Hepatocyte (in vitro differentiated cells): ENCODE results near the gene ICAM2. TPM values are rescaled to one million over a fixed set of nuclear protein-coding genes. Genes with fewer than 3 reads are reported as not detected.

ENCODE experiments used
- DNase-seq: peaks from one replicate; pipeline ENCODE4 v3.0.0-alpha.2; 2016; ENCODE audit warnings: low spot score
- H2AFZ ChIP-seq: fragments of 200-600 bp; sonication (generic); 2 replicates; pipeline ENCODE4 v1.6.0; 2016; ENCODE audit warnings: antibody characterized with exemption, mild to moderate bottlenecking
- H3K27ac ChIP-seq: fragments of 200-600 bp; sonication (generic); 2 replicates; pipeline ENCODE4 v1.5.1; 2016; ENCODE audit warnings: mild to moderate bottlenecking
- H3K27me3 ChIP-seq: fragments of 200-600 bp; sonication (generic); 2 replicates; pipeline ENCODE4 v1.6.1; 2016
- H3K36me3 ChIP-seq: fragments of 200-600 bp; sonication (generic); replicated peaks from 2 replicates; pipeline ENCODE4 v1.5.1; 2016; ENCODE audit warnings: low read depth; ENCODE audit not compliant: insufficient read depth
- H3K4me1 ChIP-seq: fragments of 200-600 bp; sonication (generic); 2 replicates; pipeline ENCODE4 v1.5.1; 2016; ENCODE audit warnings: mild to moderate bottlenecking, moderate library complexity; ENCODE audit not compliant: insufficient read depth
- H3K4me2 ChIP-seq: fragments of 200-600 bp; sonication (generic); 2 replicates; pipeline ENCODE4 v1.6.0; 2016
- H3K4me3 ChIP-seq: fragments of 200-600 bp; sonication (generic); 2 replicates; pipeline ENCODE4 v1.5.1; 2016; ENCODE audit warnings: mild to moderate bottlenecking
- H3K79me2 ChIP-seq: fragments of 200-600 bp; sonication (generic); 2 replicates; pipeline ENCODE4 v1.6.0; 2017; ENCODE audit warnings: mild to moderate bottlenecking
- H3K9me2 ChIP-seq: fragments of 200-600 bp; sonication (generic); replicated peaks from 2 replicates; pipeline ENCODE4 v1.6.0; 2017; ENCODE audit warnings: mild to moderate bottlenecking; ENCODE audit not compliant: insufficient read depth
- H3K9me3 ChIP-seq: fragments of 200-600 bp; sonication (generic); 2 replicates; pipeline ENCODE4 v1.5.1; 2016; ENCODE audit warnings: low read depth, mild to moderate bottlenecking
- H4K20me1 ChIP-seq: fragments of 200-600 bp; sonication (generic); 2 replicates; pipeline ENCODE4 v1.6.0; 2016; ENCODE audit warnings: mild to moderate bottlenecking; ENCODE audit not compliant: insufficient read depth, poor library complexity, severe bottlenecking
- CTCF ChIP-seq: fragments of 200-600 bp; sonication (generic); IDR thresholded peaks from 2 replicates; pipeline ENCODE4 v1.5.1; 2016; ENCODE audit warnings: antibody characterized with exemption, mild to moderate bottlenecking; ENCODE audit not compliant: poor library complexity
- EZH2 ChIP-seq: fragments of 200-600 bp; sonication (generic); IDR thresholded peaks from 2 replicates; pipeline ENCODE4 v1.6.1; 2016; ENCODE audit warnings: antibody characterized with exemption, mild to moderate bottlenecking, borderline replicate concordance
- EZH2phosphoT487 ChIP-seq: fragments of 200-600 bp; sonication (generic); IDR thresholded peaks from one replicate; pipeline ENCODE4 v1.6.1; 2018; ENCODE audit warnings: antibody characterized with exemption, mild to moderate bottlenecking, low read depth, moderate library complexity; ENCODE audit not compliant: unreplicated experiment, severe bottlenecking
- WGBS: methylation state at CpG from one replicate; pipeline ENCODE4 v1.1.6; 2016; ENCODE audit warnings: low lambda C conversion rate; ENCODE audit errors: missing lambda C conversion rate; 5-methylcytosine and 5-hydroxymethylcytosine counted together
- polyA plus RNA-seq: library from polyadenylated mRNA; unstranded; fragments of >200 nt; fragmentation: Nextera tagmentation; extraction: Ambion mirVana; gene quantifications from 2 replicates; pipeline ENCODE4 v1.2.1, GENCODE V29; 2016
- total RNA-seq: library from RNA; depleted of rRNA; stranded (reverse); fragments of >200 nt; gene quantifications from 2 replicates; pipeline ENCODE4 v1.2.3, GENCODE V29; 2014

The ICAM2 gene
- total and polyA plus RNA-seq, 2 experiments from 2014 or later, result 3.4 to 6.0 TPM

DNA sequence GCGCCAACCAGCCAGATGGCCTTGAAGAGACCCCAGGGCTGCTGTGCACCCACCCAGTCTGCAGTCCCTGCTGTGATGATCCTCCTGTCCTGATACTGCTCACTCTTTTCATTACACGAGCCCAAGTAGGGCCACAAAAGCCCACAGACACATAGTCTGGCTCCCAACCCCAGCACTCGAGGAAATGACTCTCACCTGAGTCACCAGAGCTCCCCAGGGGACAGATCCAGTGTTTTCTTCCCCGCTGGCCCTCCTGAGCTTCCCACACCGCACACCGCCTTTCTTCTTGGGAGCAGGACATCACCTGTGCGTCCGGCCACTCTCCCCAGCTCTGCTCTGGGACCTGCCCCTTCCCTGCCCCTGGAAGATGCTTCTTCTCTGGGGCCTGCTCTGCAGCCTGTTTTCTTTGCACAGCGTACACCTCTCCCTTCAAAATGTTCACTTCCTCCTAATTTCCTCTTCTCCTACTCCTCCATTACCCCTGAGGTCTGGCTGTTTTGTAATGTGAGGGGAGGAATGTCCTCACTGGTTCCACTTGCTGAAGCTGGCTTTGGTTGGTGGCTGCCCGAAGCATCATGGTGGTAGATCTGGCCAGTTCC is 45.7 kb downstream of the ICAM2 start:
- Histone ChIP-seq H3K4me1 (no peaks in the 10 kb centered on the region), H3K9me2 (no peaks in the 10 kb centered on the region), H3K36me3 (no peaks in the 10 kb centered on the region), H3K79me2 (no peaks in the 10 kb centered on the region), H2AFZ (no peak overlapping the region), H3K9me3 (no peaks in the 10 kb centered on the region), H4K20me1 (no peaks in the 10 kb centered on the region), H3K27ac (no peak overlapping the region), H3K27me3 (peaks cover 9% of the 10 kb centered on the region), H3K4me2 (no peak overlapping the region), H3K4me3 (no peak overlapping the region)
- TF ChIP-seq EZH2, result no peak
- TF ChIP-seq CTCF, result no peak
- TF ChIP-seq EZH2phosphoT487, result no peak
- WGBS, result 74% methylated on average over 10 of the region's 10 CpGs
- no peak for DNase-seq

- H3K36me3 ChIP-seq, result no peaks in the 10 kb centered on the region
- no peaks in the 10 kb centered on the region for H3K4me1 ChIP-seq
- no peak overlapping the region for H3K4me3 ChIP-seq
- peaks cover 9% of the 10 kb centered on the region for H3K27me3 ChIP-seq
- no peak overlapping the region for H2AFZ ChIP-seq
- no peaks in the 10 kb centered on the region for H3K9me3 ChIP-seq
- H4K20me1 ChIP-seq, result no peaks in the 10 kb centered on the region
- no peaks in the 10 kb centered on the region for H3K79me2 ChIP-seq
- WGBS, result 80% methylated on average over 12 of the region's 12 CpGs
- no peak for DNase-seq
- TF ChIP-seq EZH2phosphoT487 (no peak), CTCF (no peak), EZH2 (no peak)
- no peaks in the 10 kb centered on the region for H3K9me2 ChIP-seq
- no peak overlapping the region for H3K4me2 ChIP-seq
- no peak overlapping the region for H3K27ac ChIP-seq
Observed at GRCh38 chr17:63973930-63974593, 46.4 kb downstream of the ICAM2 start.

- Histone ChIP-seq H3K27ac (no peak overlapping the region), H3K27me3 (peaks cover 9% of the 10 kb centered on the region), H3K9me3 (no peaks in the 10 kb centered on the region), H3K79me2 (no peaks in the 10 kb centered on the region), H3K4me2 (no peak overlapping the region), H3K4me3 (no peak overlapping the region), H3K4me1 (no peaks in the 10 kb centered on the region), H4K20me1 (no peaks in the 10 kb centered on the region), H3K36me3 (no peaks in the 10 kb centered on the region), H2AFZ (no peak overlapping the region), H3K9me2 (no peaks in the 10 kb centered on the region)
- DNase-seq, result no peak
- WGBS, result 92% methylated on average over 6 of the region's 6 CpGs
- TF ChIP-seq EZH2 (no peak), EZH2phosphoT487 (no peak), CTCF (no peak)
Observed at GRCh38 chr17:63973247-63973646, 47.2 kb downstream of the ICAM2 start.
